ENCODE results near the gene IL17D.

The IL17D gene

GRCh38 chr13:20696073-20696472, 7.4 kb upstream of the IL17D start:
- no peak for DNase-seq

GRCh38 chr13:20699715-20700114, 3.8 kb upstream of the IL17D start:
- DNase-seq: no peak

GRCh38 chr13:20700288-20700687, 3.2 kb upstream of the IL17D start:
- no peak for DNase-seq

- DNase-seq: no peak
These were observed 2.0 kb upstream of the IL17D start for GRCh38 chr13:20701461-20701860.

GRCh38 chr13:20702530-20702914, 977 bp upstream of the IL17D start:
- DNase-seq: no peak

- peak; percentile 58 to 68 for DNase-seq
These were observed 420 bp downstream of the IL17D start for GRCh38 chr13:20703780-20704458.

- DNase-seq: no peak
These were observed 1.1 kb downstream of the IL17D start for GRCh38 chr13:20704459-20705069.

GRCh38 chr13:20706661-20707060, 3.2 kb downstream of the IL17D start:
- no peak for DNase-seq

GRCh38 chr13:20708216-20708615, 4.7 kb downstream of the IL17D start:
- no peak for DNase-seq

- no peak for DNase-seq
These were observed 5.9 kb downstream of the IL17D start for GRCh38 chr13:20709369-20709768.

- no peak for DNase-seq
These were observed 6.3 kb downstream of the IL17D start for GRCh38 chr13:20709782-20710181.

- no peak for DNase-seq
These were observed 8.0 kb downstream of the IL17D start for GRCh38 chr13:20711301-20712044.

- no peak for DNase-seq
These were observed 9.5 kb downstream of the IL17D start for GRCh38 chr13:20713014-20713376.

GRCh38 chr13:20713751-20714150, 10.3 kb downstream of the IL17D start:
- no peak for DNase-seq

GRCh38 chr13:20714161-20714560, 10.7 kb downstream of the IL17D start:
- no peak for DNase-seq

- no peak for DNase-seq
These were observed 11.2 kb downstream of the IL17D start for GRCh38 chr13:20714563-20715329.

- no peak for DNase-seq
These were observed 11.8 kb downstream of the IL17D start for GRCh38 chr13:20715330-20715712.

- no peak for DNase-seq
These were observed 13.5 kb downstream of the IL17D start for GRCh38 chr13:20716951-20717350.

GRCh38 chr13:20717581-20718542, 14.4 kb downstream of the IL17D start:
- no peak for DNase-seq

GRCh38 chr13:20718958-20719566, 15.6 kb downstream of the IL17D start:
- DNase-seq: no peak

- no peak for DNase-seq
These were observed 16.3 kb downstream of the IL17D start for GRCh38 chr13:20719783-20720182.

- DNase-seq: no peak
These were observed 17.0 kb downstream of the IL17D start for GRCh38 chr13:20720499-20720898.

Measured in activated CD4-positive, alpha-beta T cell treated with anti-CD3 and anti-CD28 coated beads, Interleukin-2, amount 50 U/mL, for 4 hours (primary cell).